DMS 273 treated with DMSO at 0.1 percent for 48 hours (cell line): ENCODE results near the gene ARHGAP31.

Source experiments
- DNase-seq: peaks from one replicate; lab custom pipeline; 2025; lab: John Stamatoyannopoulos, UW

ARHGAP31 gene

GRCh38 chr3:119436977-119437376 is 142.8 kb downstream of the ARHGAP31 start:
- DNase-seq: no peak

- DNase-seq: no peak
These were observed 143.6 kb downstream of the ARHGAP31 start for GRCh38 chr3:119437691-119438258.

- DNase-seq: no peak
These were observed 149.0 kb downstream of the ARHGAP31 start for GRCh38 chr3:119443179-119443578.

- DNase-seq: no peak
These were observed 150.4 kb downstream of the ARHGAP31 start for GRCh38 chr3:119444590-119444989.

GRCh38 chr3:119453822-119454221 is 159.6 kb downstream of the ARHGAP31 start:
- no peak for DNase-seq

GRCh38 chr3:119456469-119456868 is 162.3 kb downstream of the ARHGAP31 start:
- no peak for DNase-seq

GRCh38 chr3:119457246-119457645 is 163.1 kb downstream of the ARHGAP31 start:
- no peak for DNase-seq

GRCh38 chr3:119463171-119464169 is 169.3 kb downstream of the ARHGAP31 start, which contains the start of gene TMEM39A:
TMEM39A (minus strand) TSS chr3:119463615; CDS start chr3:119462074, 1,541 bp downstream.
- DNase-seq: peak; percentile 98

- DNase-seq: no peak
These were observed 173.9 kb downstream of the ARHGAP31 start for GRCh38 chr3:119468041-119468440.

GRCh38 chr3:119469418-119470189 is 175.4 kb downstream of the ARHGAP31 start:
- peak; percentile 16 for DNase-seq
